GM12878 (cell line): ENCODE measurements around the gene PTPN14. TPM values are rescaled to one million over a fixed set of nuclear protein-coding genes. Genes with fewer than 3 reads are reported as not detected.

Experiments
- ATAC-seq: fragments of 200-7000 bp; cut with Tn5 transposase; 3 replicates; pipeline ENCODE4 v1.9.1; 2020; ENCODE audit warnings: mild to moderate bottlenecking, moderate library complexity
- BruUV-seq: library from RNA; stranded (reverse); fragments of 400-500 nt; replicated peaks from 2 replicates; lab custom pipeline; 2021; lab: Mats Ljungman, UMichigan
- CTCF ChIA-PET: fragments of 300-600 bp; sonication (Branson Sonifier 250); formaldehyde crosslinking; extraction: SDS; loops from one replicate; lab custom pipeline; 2021; ENCODE audit warnings: inconsistent platforms; lab: Yijun Ruan, JAX
- POLR2A ChIA-PET: fragments of 350-600 bp; formaldehyde crosslinking; extraction: SDS; loops from one replicate; lab custom pipeline; 2021; ENCODE audit warnings: inconsistent platforms; lab: Charles Lee
- RAD21 ChIA-PET: fragments of 300-600 bp; sonication (Branson Sonifier 250); formaldehyde crosslinking; loops from one replicate; lab custom pipeline; 2023; ENCODE audit warnings: antibody characterized with exemption; ENCODE audit not compliant: unreplicated experiment; lab: Charles Lee
- SMC1A ChIA-PET: fragments of 300-600 bp; sonication (Branson Sonifier 250); formaldehyde crosslinking; loops from one replicate; lab custom pipeline; 2023; ENCODE audit not compliant: unreplicated experiment, uncharacterized antibody; lab: Charles Lee
- DNase-seq: peaks from one replicate; pipeline ENCODE4 v3.0.0-alpha.2; 2011; ENCODE audit warnings: low read depth, low spot score
- FAIRE-seq: peaks from 3 replicates; lab custom pipeline; 2011; peaks lifted over from hg19 to GRCh38; lab: Jason Lieb, UNC
- H2AFZ ChIP-seq: 2 replicates; pipeline ENCODE4 v1.6.0; 2011; ENCODE audit warnings: low read depth, low read length, control low read depth; ENCODE audit not compliant: control insufficient read depth
- H3K27ac ChIP-seq: 2 replicates; pipeline ENCODE4 v1.5.1; 2011; ENCODE audit warnings: control low read depth; ENCODE audit not compliant: control insufficient read depth, insufficient read depth
- H3K27me3 ChIP-seq, 2 experiments: replicated peaks in 1 of 2; 2 replicates each; pipeline versions ENCODE4 v1.6.0 to v1.6.1; 2011; ENCODE audit warnings: low read length in 1 of 2; ENCODE audit not compliant: control insufficient read depth in 2 of 2, insufficient read depth in 2 of 2
- H3K36me3 ChIP-seq, 2 experiments: 2 replicates each; pipeline ENCODE4 v1.5.1; 2011; ENCODE audit warnings: low read length in 1 of 2; ENCODE audit not compliant: control insufficient read depth in 2 of 2, insufficient read depth in 2 of 2
- H3K4me1 ChIP-seq: 2 replicates; pipeline ENCODE4 v1.6.1; 2011; ENCODE audit warnings: mild to moderate bottlenecking, low read length, moderate library complexity, mixed read lengths; ENCODE audit not compliant: control insufficient read depth, insufficient read depth
- H3K4me2 ChIP-seq: 2 replicates; pipeline ENCODE4 v1.6.0; 2011; ENCODE audit warnings: control low read depth; ENCODE audit not compliant: control insufficient read depth, insufficient read depth
- H3K4me3 ChIP-seq: fragments of 200-600 bp; sonication (generic); 2 replicates; pipeline ENCODE4 v1.5.1; 2016
- H3K79me2 ChIP-seq: 2 replicates; pipeline ENCODE4 v1.6.0; 2011; ENCODE audit warnings: low read length; ENCODE audit not compliant: control insufficient read depth, insufficient read depth
- H3K9ac ChIP-seq: 2 replicates; pipeline ENCODE4 v1.8.0; 2011; ENCODE audit warnings: low read length, control low read depth, mixed read lengths; ENCODE audit not compliant: control insufficient read depth, insufficient read depth
- H3K9me3 ChIP-seq: replicated peaks from 3 replicates; pipeline ENCODE4 v1.5.1; 2011; ENCODE audit warnings: mild to moderate bottlenecking, low read length; ENCODE audit not compliant: control insufficient read depth, insufficient read depth
- H4K20me1 ChIP-seq: 2 replicates; pipeline ENCODE4 v1.6.0; 2011; ENCODE audit not compliant: control insufficient read depth, insufficient read depth
- FOS ChIP-seq: IDR thresholded peaks from 3 replicates; pipeline ENCODE4 v1.6.1; 2011; ENCODE audit warnings: borderline replicate concordance; ENCODE audit not compliant: insufficient read length; ENCODE audit errors: extremely low read depth
- FOXM1 ChIP-seq: IDR thresholded peaks from 2 replicates; pipeline ENCODE4 v1.6.1; 2012; ENCODE audit warnings: low read depth, mild to moderate bottlenecking, inconsistent platforms, low read length, moderate library complexity
- JUNB ChIP-seq: IDR thresholded peaks from 2 replicates; pipeline ENCODE4 v1.6.1; 2016; ENCODE audit warnings: antibody characterized with exemption, mild to moderate bottlenecking
- MTA2 ChIP-seq: fragments of 450-650 bp; IDR thresholded peaks from 2 replicates; pipeline ENCODE4 v1.6.1; 2016; ENCODE audit warnings: low read depth, mild to moderate bottlenecking, moderate library complexity
- POLR2A ChIP-seq: IDR thresholded peaks from 2 replicates; pipeline ENCODE4 v1.6.1; 2011; ENCODE audit warnings: low read depth, mild to moderate bottlenecking, low read length
- POLR2AphosphoS2 ChIP-seq: IDR thresholded peaks from 2 replicates; pipeline ENCODE4 v1.6.1; 2011; ENCODE audit warnings: low read depth, mild to moderate bottlenecking, low read length, improper control_type of control experiment, moderate library complexity
- RAD21 ChIP-seq: IDR thresholded peaks from 2 replicates; pipeline ENCODE4 v1.6.1; 2011; ENCODE audit warnings: mild to moderate bottlenecking, low read depth, low read length, moderate library complexity; ENCODE audit not compliant: insufficient read depth
- SIN3A ChIP-seq: IDR thresholded peaks from 2 replicates; pipeline ENCODE4 v1.6.1; 2012; ENCODE audit warnings: low read depth, low read length, improper control_type of control experiment
- SIX5 ChIP-seq: IDR thresholded peaks from 2 replicates; pipeline ENCODE4 v1.6.1; 2011; ENCODE audit warnings: mild to moderate bottlenecking, low read depth, low read length, moderate library complexity; ENCODE audit not compliant: severe bottlenecking
- SKIL ChIP-seq: fragments of 450-650 bp; IDR thresholded peaks from 2 replicates; pipeline ENCODE4 v1.6.1; 2017; ENCODE audit warnings: mild to moderate bottlenecking, low read depth, inconsistent platforms; ENCODE audit not compliant: poor library complexity, severe bottlenecking
- SRF ChIP-seq, 2 experiments: IDR thresholded peaks; 2 replicates each; pipeline ENCODE4 v1.6.1; 2011; ENCODE audit warnings: low read depth in 2 of 2, low read length in 2 of 2, mild to moderate bottlenecking in 1 of 2, moderate library complexity in 1 of 2
- TCF12 ChIP-seq: IDR thresholded peaks from 2 replicates; pipeline ENCODE4 v1.6.1; 2011; ENCODE audit warnings: low read depth, mild to moderate bottlenecking, low read length
- TCF7 ChIP-seq: IDR thresholded peaks from 2 replicates; pipeline ENCODE4 v1.6.1; 2014; ENCODE audit warnings: antibody characterized with exemption, borderline replicate concordance
- ZNF217 ChIP-seq: fragments of 450-650 bp; IDR thresholded peaks from 2 replicates; pipeline ENCODE4 v1.6.1; 2017; ENCODE audit warnings: antibody characterized with exemption, mild to moderate bottlenecking
- WGBS: methylation state at CpG from one replicate; pipeline ENCODE4 v1.1.6; 2016; ENCODE audit warnings: low lambda C conversion rate; ENCODE audit not compliant: insufficient replicate concordance, insufficient coverage; ENCODE audit errors: missing lambda C conversion rate; 5-methylcytosine and 5-hydroxymethylcytosine counted together
- in situ Hi-C: fragments of 300-500 bp; cut with MboI; formaldehyde crosslinking; loops from 9 replicates; pipeline ENCODE4 v1.14.3; 2018; ENCODE audit warnings: mixed read lengths
- intact Hi-C: fragments of 100-400 bp; cut with micrococcal nuclease; formaldehyde crosslinking; loops from one replicate; pipeline ENCODE4 v1.14.2; 2022; ENCODE audit not compliant: unreplicated experiment
- polyA plus RNA-seq, 11 experiments: library from polyadenylated mRNA; depleted of rRNA in 4 of 11; unstranded in 6 of 11; stranded (reverse) in 5 of 11; fragments of >200 nt; fragmentation: Nextera tagmentation in 4 of 11; fragmentation: Illumina TruSeq in 1 of 11; extraction: Ambion mirVana in 4 of 11; extraction: Trizol in 1 of 11; gene quantifications; 1 replicate in 1 of 11; 2 replicates in 10 of 11; pipeline versions ENCODE4 v1.2.1 to v1.2.3, GENCODE V29; 2011 to 2016; ENCODE audit warnings: inconsistent platforms in 2 of 11, missing spikeins in 2 of 11, low read depth in 1 of 11
- total RNA-seq, 4 experiments: library from RNA; depleted of rRNA in 3 of 4; stranded (reverse); fragments of >200 nt in 3 of 4; fragmentation: Illumina TruSeq in 1 of 4; extraction: Trizol in 1 of 4; gene quantifications; 2 replicates each; pipeline versions ENCODE4 v1.2.1 to v1.2.3, GENCODE V29; 2013 to 2021
- TF ChIP-seq, protein P1 (sequence below): IDR thresholded peaks from 2 replicates; pipeline ENCODE4 v1.6.1; 2011; ENCODE audit warnings: low read depth, mild to moderate bottlenecking, low read length, moderate library complexity, borderline replicate concordance; ENCODE audit errors: extremely low read depth
- TF ChIP-seq, protein P2 (sequence below): IDR thresholded peaks from 2 replicates; pipeline ENCODE4 v1.6.1; 2012; ENCODE audit warnings: low read depth, low read length, improper control_type of control experiment
- TF ChIP-seq, protein P3 (sequence below): fragments of 150-350 bp; IDR thresholded peaks from 2 replicates; pipeline ENCODE4 v1.6.1; 2016; ENCODE audit warnings: low read depth, low read length

PTPN14 gene
- total and polyA plus RNA-seq, 10 of the 15 experiments (the other 5 are each of a cell fraction or from before 2014, with no cell fraction given), result 0.05 to 5.1 (median 0.44) TPM

- TF ChIP-seq SRF (IDR thresholded peaks at IDR 0.05; ENCODE audit: low read depth in 2 of 2, low read length in 2 of 2), result no peak
- TF ChIP-seq, all 136 proteins: peak for 0
Measured at GRCh38 chr1:214463596-214463995, 87.8 kb downstream of the PTPN14 start (continued).

GRCh38 chr1:214462882-214463281 lies 88.5 kb downstream of the PTPN14 start:
- no peaks in the 10 kb centered on the region for H3K36me3 ChIP-seq
- CTCF ChIA-PET, result interaction anchor here (0.7 to 1.6 kb wide), 3 partner anchors 11 to 120 kb away, joined by 3 read pairs; no protein-coding TSS in a partner anchor
- RAD21 ChIA-PET, result no interaction called here
- H4K20me1 ChIP-seq, result no peaks in the 10 kb centered on the region
- ATAC-seq (no peak), FAIRE-seq (no peak), DNase-seq (no peak)
- H3K27ac ChIP-seq, result no peak overlapping the region
- in situ Hi-C loops, result no loop called here
- 90% methylated on average over 2 of the region's 2 CpGs for WGBS
- intact Hi-C loops, result no loop called here
- H3K4me2 ChIP-seq, result no peak overlapping the region
- H2AFZ ChIP-seq, result no peak overlapping the region
- POLR2A ChIA-PET, result interaction anchor here (1.1 to 1.6 kb wide), 3 partner anchors 8 to 46 kb away, joined by 3 to 5 read pairs (median 3); no protein-coding TSS in a partner anchor
- H3K9me3 ChIP-seq, result no peaks in the 10 kb centered on the region
- no peak overlapping the region for H3K9ac ChIP-seq
- SMC1A ChIA-PET, result interaction anchor here (1.0 to 3.9 kb wide), 7 partner anchors 10 to 103 kb away, joined by 3 to 16 read pairs (median 3); no protein-coding TSS in a partner anchor
- no peak overlapping the region for H3K4me3 ChIP-seq
- H3K4me1 ChIP-seq, result no peaks in the 10 kb centered on the region
- H3K27me3 ChIP-seq, result no peaks in the 10 kb centered on the region; a peak in 1 of 4 replicates
- BruUV-seq, result no TSS peak
- no peaks in the 10 kb centered on the region for H3K79me2 ChIP-seq
- TF ChIP-seq FOXM1 (no peak), TCF12 (no peak), POLR2AphosphoS2 (no peak), SKIL (no peak), ZNF217 (no peak), POLR2A (no peak), MTA2 (no peak), FOS (no peak), SIX5 (no peak), JUNB (no peak), RAD21 (no peak), TCF7 (no peak), SIN3A (no peak)
- TF ChIP-seq, protein P1, sequence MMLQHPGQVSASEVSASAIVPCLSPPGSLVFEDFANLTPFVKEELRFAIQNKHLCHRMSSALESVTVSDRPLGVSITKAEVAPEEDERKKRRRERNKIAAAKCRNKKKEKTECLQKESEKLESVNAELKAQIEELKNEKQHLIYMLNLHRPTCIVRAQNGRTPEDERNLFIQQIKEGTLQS, result no peak
- TF ChIP-seq, protein P2, sequence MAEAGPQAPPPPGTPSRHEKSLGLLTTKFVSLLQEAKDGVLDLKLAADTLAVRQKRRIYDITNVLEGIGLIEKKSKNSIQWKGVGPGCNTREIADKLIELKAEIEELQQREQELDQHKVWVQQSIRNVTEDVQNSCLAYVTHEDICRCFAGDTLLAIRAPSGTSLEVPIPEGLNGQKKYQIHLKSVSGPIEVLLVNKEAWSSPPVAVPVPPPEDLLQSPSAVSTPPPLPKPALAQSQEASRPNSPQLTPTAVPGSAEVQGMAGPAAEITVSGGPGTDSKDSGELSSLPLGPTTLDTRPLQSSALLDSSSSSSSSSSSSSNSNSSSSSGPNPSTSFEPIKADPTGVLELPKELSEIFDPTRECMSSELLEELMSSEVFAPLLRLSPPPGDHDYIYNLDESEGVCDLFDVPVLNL, result no peak
- TF ChIP-seq, protein P3, sequence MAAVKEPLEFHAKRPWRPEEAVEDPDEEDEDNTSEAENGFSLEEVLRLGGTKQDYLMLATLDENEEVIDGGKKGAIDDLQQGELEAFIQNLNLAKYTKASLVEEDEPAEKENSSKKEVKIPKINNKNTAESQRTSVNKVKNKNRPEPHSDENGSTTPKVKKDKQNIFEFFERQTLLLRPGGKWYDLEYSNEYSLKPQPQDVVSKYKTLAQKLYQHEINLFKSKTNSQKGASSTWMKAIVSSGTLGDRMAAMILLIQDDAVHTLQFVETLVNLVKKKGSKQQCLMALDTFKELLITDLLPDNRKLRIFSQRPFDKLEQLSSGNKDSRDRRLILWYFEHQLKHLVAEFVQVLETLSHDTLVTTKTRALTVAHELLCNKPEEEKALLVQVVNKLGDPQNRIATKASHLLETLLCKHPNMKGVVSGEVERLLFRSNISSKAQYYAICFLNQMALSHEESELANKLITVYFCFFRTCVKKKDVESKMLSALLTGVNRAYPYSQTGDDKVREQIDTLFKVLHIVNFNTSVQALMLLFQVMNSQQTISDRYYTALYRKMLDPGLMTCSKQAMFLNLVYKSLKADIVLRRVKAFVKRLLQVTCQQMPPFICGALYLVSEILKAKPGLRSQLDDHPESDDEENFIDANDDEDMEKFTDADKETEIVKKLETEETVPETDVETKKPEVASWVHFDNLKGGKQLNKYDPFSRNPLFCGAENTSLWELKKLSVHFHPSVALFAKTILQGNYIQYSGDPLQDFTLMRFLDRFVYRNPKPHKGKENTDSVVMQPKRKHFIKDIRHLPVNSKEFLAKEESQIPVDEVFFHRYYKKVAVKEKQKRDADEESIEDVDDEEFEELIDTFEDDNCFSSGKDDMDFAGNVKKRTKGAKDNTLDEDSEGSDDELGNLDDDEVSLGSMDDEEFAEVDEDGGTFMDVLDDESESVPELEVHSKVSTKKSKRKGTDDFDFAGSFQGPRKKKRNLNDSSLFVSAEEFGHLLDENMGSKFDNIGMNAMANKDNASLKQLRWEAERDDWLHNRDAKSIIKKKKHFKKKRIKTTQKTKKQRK, result no peak
